GM12892 (cell line): Measurements from ENCODE around the gene CLASP2.
"Not testable (repeated sequence)": the region's sequence is repeated elsewhere in the genome, so short reads cannot be mapped to it uniquely, and the experiment has no call there.

Experiments
- DNase-seq: peaks from one replicate; pipeline ENCODE4 v3.0.0; 2011; ENCODE audit not compliant: insufficient read length
- FAIRE-seq: peaks from 2 replicates; lab custom pipeline; 2011; peaks lifted over from hg19 to GRCh38; lab: Jason Lieb, UNC
- POLR2A ChIP-seq: IDR thresholded peaks from 2 replicates; pipeline ENCODE4 v1.6.1; 2011; ENCODE audit warnings: low read depth, low read length, control low read depth
- POLR2AphosphoS5 ChIP-seq: IDR thresholded peaks from 2 replicates; pipeline ENCODE4 v1.6.1; 2011; ENCODE audit warnings: low read depth, low read length, control low read depth
- TAF1 ChIP-seq: IDR thresholded peaks from 2 replicates; pipeline ENCODE4 v1.6.1; 2011; ENCODE audit warnings: low read depth, mild to moderate bottlenecking, control low read depth, low read length, borderline replicate concordance

CLASP2 gene

DNA sequence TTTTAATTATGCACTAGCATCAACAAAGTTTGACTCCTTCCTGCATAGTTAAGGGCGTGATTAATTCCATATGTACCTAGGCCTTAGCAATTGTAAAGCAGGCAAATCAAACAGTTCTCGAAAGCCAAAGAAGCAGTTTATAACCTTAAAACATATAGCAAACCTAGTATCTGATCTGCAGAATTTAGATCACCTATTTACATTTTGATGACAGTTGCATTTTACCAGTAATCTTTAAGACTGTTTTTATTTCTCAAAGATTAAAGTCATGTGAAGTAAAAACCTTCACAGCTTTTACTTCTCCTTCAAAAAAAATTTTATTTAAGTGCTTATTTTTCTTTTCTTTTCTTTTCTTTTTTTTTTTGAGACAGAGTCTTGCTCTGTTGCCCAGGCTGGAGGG lies 257.0 kb downstream of the CLASP2 start:
- FAIRE-seq (no peak), DNase-seq (no peak)
- no peak for TF ChIP-seq POLR2A
- TF ChIP-seq POLR2AphosphoS5, result no peak
- TF ChIP-seq TAF1, result no peak

DNA sequence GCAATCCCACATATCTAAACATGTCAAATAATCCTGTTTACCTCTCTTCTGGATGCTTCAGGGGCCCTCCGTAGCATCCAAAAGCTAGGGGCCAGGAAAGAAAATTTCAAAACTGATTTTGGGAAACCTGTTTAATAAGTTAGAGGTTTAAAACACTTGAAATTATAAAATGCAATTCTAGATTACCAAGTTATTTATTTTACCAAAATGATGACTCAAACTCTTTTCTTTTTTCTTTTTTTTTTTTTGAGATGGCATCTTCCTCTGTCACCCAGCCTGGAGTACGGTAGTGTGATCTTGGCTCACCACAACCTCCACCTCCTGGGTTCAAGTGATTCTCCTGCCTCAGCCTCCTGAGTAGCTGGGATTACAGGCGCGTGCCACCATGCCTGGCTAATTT lies 258.5 kb downstream of the CLASP2 start:
- not testable (repeated sequence) for DNase-seq, FAIRE-seq

DNA sequence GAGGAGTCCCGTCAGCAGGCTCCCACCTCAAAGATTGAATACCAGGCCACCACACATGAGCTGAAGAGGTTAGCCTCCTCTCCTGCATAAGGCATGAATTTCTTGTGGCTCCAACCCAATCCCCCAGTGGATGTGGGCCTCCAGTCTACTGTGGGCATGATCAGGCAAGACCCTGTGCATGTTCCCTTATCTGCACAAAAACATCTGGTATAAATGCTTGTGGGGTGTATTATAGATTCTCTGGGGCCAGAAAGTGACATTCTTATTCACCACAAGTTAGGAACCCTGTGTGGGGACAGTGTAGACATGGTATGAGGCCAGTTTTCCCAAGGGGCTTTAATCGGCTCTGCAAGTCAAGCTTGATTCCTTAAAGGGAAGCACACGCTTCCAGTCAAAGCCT lies 259.6 kb downstream of the CLASP2 start:
- TF ChIP-seq TAF1 (no peak), POLR2AphosphoS5 (no peak), POLR2A (no peak)
- no peak for FAIRE-seq
- no peak for DNase-seq

DNA sequence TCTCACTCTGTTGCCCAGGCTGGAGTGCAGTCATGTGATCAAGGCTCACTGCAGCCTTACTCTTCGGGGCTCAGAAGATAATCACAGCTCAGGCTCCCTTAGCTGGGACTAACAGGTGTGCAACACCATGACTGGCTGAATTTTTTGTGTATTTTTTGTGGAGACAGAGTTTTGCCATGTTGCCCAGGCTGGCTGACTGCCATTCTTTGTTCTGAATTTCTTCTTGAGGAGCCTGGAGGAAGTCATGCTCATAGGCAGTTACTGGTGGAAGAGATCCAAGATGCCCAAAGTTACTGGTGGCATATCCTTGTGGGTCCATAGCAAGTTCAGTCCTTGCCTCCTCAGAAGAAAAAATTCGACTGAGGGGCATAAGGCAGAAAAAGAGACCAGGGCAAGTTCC lies 261.3 kb downstream of the CLASP2 start:
- TF ChIP-seq TAF1 (no peak), POLR2AphosphoS5 (no peak), POLR2A (no peak)
- FAIRE-seq (no peak), DNase-seq (no peak)

- DNase-seq, result no peak
- TF ChIP-seq POLR2AphosphoS5, result no peak
- TF ChIP-seq POLR2A, result no peak
- no peak for TF ChIP-seq TAF1
- FAIRE-seq, result no peak
These were observed 264.7 kb downstream of the CLASP2 start for GRCh38 chr3:33453331-33453761.

GRCh38 chr3:33451994-33452393 lies 266.1 kb downstream of the CLASP2 start:
- DNase-seq, FAIRE-seq: not testable (repeated sequence)

- DNase-seq (no peak), FAIRE-seq (no peak)
- TF ChIP-seq TAF1, result no peak
- TF ChIP-seq POLR2AphosphoS5, result no peak
- TF ChIP-seq POLR2A, result no peak
These were observed 270.1 kb downstream of the CLASP2 start for GRCh38 chr3:33447958-33448357.

GRCh38 chr3:33447256-33447625 lies 270.8 kb downstream of the CLASP2 start:
- FAIRE-seq, DNase-seq: not testable (repeated sequence)
